Measurements from ENCODE around the gene KLHL21.

GRCh38 chr1:6625584-6626149 is 23.0 kb upstream of the KLHL21 start:
- TF ChIP-seq CTCF (IDR thresholded peaks at IDR 0.05) (no peak), POLR2A (IDR thresholded peaks at IDR 0.05) (peak in 1 of 3 donors; percentile 27)
